Measurements from ENCODE around the gene LHX5. TPM values are rescaled to one million over a fixed set of nuclear protein-coding genes. Genes with fewer than 3 reads are reported as not detected.

The LHX5 gene
- total RNA-seq, 1 donor from 2014 or later, result not detected

DNA sequence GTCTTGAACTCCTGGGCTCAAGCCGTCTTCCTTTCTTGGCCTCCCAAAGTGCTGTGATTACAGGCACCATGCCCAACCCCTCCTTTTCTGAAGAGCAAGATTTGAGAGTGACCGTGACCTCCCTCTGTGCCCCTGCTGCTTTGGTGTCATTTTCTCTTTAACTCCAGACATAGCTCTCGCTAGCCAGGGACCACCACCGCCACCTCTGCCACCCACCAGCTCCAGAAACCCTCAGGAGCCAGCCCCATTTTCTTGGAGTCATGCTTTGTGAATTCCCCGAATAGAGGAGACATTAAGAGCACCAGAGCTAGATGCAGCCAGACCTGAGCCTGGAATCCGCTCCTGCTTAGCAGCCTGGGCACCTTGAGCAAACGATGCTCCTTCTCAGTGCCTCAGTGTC, 31.3 kb downstream of the LHX5 start:
- DNase-seq (ENCODE audit: low spot score), result no peak

DNA sequence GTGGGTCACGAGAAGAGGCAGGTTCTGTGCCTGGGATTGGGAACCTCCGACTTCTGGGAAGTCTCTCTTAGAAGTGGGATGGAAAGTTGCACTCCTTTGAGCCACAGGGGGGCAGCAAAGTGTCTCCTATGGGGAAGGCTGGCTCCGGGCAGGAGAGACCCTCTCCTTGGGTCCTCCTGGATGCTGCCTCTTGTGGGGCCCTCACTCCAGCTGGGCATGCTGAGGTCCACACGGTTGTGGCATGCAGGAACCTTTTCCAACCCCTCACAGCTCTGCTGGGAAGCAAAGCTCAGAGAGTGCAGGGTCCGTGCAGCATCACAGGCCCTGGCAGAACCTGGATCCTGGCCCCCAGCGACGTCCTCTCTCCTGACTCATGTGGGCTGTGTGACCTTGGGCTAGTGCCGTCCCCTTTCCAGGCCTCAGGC, 32.1 kb downstream of the LHX5 start:
- peak; percentile 24 for DNase-seq (ENCODE audit: low spot score)

- no peak for DNase-seq (ENCODE audit: low spot score)
Measured at GRCh38 chr12:113439301-113439597, 32.4 kb downstream of the LHX5 start.

- no peak for DNase-seq (ENCODE audit: low spot score)
Measured at GRCh38 chr12:113438523-113439300, 33.0 kb downstream of the LHX5 start.

GRCh38 chr12:113437729-113438100, 34.0 kb downstream of the LHX5 start:
- no peak for DNase-seq (ENCODE audit: low spot score)

DNA sequence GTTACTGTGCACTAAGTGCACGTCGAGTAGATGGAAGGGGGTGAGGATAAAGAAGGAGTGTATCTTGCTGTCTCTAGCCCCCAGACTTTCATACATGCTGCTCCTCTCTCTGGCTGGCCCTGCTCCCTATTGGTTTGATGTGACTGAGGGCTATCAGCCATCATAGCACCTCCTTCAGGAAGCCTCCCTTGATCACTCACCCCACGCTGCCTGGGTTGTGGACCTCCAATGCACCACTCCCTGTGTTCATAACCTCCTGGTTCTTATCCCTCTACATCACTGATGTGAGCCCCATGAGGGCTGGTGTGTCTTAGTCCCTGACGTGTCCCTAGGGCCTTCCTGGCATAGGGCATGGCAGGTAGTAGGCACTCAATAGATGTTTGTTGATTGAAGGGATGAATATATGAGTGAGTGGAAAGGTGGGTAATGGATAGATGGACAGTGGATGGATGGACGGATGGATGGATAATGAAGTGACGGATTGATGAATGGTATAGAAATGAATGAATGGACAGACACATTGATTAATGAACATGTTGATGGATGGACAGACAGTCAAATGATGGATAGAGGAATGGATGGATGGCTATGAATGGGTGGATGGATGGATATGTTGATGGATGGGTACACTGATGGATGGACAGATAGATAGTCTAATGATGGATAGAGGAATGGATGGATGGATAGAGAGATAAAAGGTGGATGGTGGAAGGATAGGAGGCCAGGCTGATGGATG, 34.5 kb downstream of the LHX5 start:
- DNase-seq (ENCODE audit: low spot score), result no peak

DNA sequence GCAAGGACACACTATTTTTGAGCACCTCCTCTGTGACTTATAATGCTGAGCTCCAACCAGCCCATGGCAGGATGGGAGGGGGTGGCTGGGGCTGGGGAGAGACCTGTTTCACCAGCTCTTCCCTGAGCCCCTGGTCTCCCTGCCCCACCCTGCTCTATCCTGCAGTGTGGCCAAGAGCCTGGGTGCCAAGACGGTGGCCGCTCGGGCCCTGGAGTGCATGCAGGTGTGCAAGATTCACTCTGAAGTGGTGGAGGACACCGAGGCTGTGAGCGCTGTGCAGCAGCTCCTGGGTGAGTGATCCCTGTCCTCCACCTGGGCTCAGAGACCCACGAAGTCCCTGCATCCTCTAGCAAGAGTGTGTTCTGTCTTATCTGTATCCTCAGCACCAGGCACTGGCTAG, 35.1 kb downstream of the LHX5 start:
- no peak for DNase-seq (ENCODE audit: low spot score)

DNA sequence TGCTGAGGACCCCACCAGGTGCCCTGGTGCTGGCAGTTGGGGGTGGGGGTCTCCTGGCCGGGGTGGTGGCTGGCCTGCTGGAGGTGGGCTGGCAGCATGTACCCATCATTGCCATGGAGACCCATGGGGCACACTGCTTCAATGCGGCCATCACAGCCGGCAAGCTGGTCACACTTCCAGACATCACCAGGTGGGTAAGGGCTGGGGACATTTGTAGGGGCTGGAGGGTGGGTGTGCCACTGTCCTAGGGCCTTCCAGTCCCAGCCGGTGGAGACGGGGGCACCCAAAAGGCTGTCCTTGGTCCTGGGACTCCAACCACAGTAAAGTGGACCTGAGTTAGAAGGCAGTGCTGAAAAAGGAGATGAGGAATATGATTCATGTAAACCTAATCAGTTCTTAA, 36.3 kb downstream of the LHX5 start:
- no peak for DNase-seq (ENCODE audit: low spot score)

DNA sequence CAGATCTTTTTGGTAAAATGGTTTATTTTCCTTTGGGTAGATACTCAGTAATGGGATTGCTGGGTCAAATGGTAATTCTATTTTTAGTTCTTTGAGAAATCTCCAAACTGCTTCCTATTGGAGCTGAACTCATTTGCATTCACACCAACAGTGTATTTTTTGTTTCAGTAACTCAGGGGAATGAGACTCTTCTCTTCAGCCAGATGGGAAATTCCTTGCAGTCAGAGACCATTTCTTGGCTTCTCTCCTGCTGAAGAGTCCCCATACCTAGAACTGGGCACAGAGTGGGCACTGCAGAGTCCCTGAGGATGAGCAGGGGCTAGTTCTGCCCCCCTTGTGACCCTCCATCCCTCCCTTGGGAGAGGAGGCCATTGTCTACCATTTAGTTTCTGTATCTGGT, 38.7 kb downstream of the LHX5 start:
- no peak for DNase-seq (ENCODE audit: low spot score)

GRCh38 chr12:113428482-113428881, 43.2 kb downstream of the LHX5 start:
- no peak for DNase-seq (ENCODE audit: low spot score)

DNA sequence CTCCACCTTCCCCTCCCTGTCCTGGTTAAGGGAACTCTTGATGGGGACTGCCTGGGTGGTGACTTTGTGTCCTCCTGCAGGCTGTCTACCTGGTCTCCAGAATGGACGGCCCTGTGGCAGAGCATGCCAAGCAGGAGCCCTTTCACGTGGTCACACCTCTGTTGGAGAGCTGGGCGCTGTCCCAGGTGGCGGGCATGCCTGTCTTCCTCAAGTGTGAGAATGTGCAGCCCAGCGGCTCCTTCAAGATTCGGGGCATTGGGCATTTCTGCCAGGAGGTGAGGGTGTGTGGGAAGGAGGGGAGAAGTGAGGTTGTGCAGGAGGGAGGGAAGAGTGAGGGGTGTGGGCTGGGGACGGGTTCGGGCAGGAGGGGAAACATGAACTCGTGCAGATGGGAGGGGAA, 43.8 kb downstream of the LHX5 start:
- DNase-seq (ENCODE audit: low spot score), result no peak

GRCh38 chr12:113425960-113426453, 45.7 kb downstream of the LHX5 start:
- DNase-seq (ENCODE audit: low spot score), result no peak

GRCh38 chr12:113424915-113425823, 46.5 kb downstream of the LHX5 start:
- DNase-seq (ENCODE audit: low spot score), result peak; percentile 15

DNA sequence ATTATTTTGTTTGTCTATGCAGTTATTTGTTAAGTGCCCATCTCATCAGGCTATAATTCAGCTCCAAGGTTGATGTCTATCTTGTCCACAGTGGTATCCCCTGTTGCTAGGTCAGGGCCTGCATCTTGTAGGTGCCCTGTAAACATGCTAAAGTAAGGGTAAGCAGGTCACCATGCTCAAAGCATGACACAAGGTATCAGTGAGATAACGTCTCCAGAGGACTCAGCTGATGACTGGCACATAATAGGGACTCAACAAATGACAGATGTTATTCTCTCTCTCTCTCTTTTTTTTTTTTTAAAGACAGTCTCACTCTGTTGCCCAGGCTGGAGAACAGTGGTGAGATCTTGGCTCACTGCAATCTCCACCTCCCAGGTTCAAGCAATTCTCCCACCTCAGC, 47.2 kb downstream of the LHX5 start:
- no peak for DNase-seq (ENCODE audit: low spot score)

DNA sequence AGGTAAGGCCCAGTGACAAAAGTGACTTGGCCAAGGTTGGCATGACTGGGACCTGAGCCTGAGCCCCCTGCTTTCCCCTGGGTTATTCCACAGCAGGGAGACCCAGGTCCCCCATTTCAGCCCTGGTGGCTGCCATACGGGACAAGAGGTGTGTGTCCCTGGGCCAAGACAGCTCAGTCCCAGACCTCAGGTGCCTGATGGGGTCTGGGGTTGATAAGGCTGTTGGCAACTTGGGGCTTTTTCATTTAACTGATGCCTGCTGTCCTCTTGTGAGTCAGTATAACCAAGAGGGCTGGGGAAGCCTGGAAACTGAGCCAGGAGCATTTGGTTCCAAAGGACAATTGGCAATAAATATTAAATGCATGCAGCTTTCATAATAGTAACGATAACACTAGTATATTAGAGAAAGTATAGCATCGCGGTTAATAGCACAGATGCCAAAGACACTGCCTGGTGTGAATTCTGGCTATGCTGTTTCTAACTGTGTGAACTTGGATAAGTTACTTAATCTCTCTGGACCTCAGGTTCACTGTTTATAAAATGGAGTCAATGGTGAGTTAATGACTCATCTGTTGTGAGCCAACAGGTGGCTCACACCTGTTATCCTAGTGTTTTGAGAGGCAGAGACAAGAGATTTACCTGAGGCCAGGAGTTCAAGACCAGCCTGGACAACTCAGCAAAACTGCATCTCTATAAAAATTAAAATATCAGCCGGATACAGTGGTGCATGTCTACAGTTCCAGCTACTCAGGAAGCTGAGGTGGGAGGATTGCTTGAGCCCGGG, 48.6 kb downstream of the LHX5 start:
- no peak for DNase-seq (ENCODE audit: low spot score)

GRCh38 chr12:113422030-113422885, 49.4 kb downstream of the LHX5 start, which contains the start of gene SDSL:
Gene SDSL (plus strand): TSS chr12:113422380. CDS start chr12:113427983, 5,603 bp downstream.
- DNase-seq (ENCODE audit: low spot score), result peak; percentile 87

GRCh38 chr12:113420996-113421595, 50.6 kb downstream of the LHX5 start:
- no peak for DNase-seq (ENCODE audit: low spot score)

- no peak for DNase-seq (ENCODE audit: low spot score)
Measured at GRCh38 chr12:113418213-113418879, 53.3 kb downstream of the LHX5 start.

DNA sequence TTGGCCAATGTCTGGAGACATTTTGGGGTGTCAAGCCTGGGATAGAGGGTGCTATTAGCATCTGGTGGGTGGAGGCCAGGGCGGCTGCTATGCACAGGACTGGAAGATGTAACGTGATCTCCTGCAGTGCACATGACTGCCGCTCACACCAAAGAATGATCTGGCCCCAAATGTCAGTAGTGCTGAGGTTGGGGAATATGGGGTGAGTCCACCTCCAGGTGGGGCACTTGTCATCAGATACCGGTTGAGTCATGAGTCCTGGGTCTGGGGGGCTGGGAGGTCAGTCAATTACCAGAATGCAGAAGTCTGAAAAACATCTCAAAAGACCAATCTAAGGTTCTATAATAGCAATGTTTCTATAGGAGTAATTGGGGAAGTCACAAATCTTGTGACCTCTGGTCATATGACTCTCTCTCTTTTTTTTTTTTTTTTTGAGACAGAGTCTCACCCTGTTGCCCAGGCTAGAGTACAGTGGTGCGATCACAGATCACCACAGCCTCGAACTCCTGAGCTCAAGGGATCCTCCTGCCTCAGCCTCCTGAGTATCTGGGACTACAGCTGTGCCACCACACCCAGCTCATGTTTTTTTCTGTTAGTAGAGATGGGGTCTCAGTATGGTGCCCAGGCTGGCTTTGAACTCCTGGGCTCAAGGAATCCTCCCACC, 55.4 kb downstream of the LHX5 start:
- no peak for DNase-seq (ENCODE audit: low spot score)
